Measurements from ENCODE around the gene SYTL1. TPM values are rescaled to one million over a fixed set of nuclear protein-coding genes. Genes with fewer than 3 reads are reported as not detected.

The SYTL1 gene
- 9.4 and 15.5 TPM in 2 replicates for total RNA-seq
- long read RNA-seq, partial matches to known transcripts: 0 of 1 reads
- long read RNA-seq, other reads (novel, unspliced or antisense): 1 of 1 reads

GRCh38 chr1:27341525-27342252, at the start of gene SYTL1:
TSS of gene SYTL1 (plus strand) at chr1:27342022. CDS start at chr1:27345335, 3,313 bp downstream.
- Mint-ChIP-seq H3K27me3 (peaks cover 10% of the 10 kb centered on the region), H3K36me3 (ENCODE audit: insufficient read depth) (peaks cover 4% of the 10 kb centered on the region), H3K27ac (peak within 1 kb of the TSS; percentile 33), H3K4me1 (ENCODE audit: low read depth) (peaks cover 14% of the 10 kb centered on the region), H3K4me3 (ENCODE audit: low read depth) (peak within 1 kb of the TSS; percentile 66), H3K9me3 (ENCODE audit: low read depth) (no peaks in the 10 kb centered on the region)
- TF ChIP-seq, protein P1, sequence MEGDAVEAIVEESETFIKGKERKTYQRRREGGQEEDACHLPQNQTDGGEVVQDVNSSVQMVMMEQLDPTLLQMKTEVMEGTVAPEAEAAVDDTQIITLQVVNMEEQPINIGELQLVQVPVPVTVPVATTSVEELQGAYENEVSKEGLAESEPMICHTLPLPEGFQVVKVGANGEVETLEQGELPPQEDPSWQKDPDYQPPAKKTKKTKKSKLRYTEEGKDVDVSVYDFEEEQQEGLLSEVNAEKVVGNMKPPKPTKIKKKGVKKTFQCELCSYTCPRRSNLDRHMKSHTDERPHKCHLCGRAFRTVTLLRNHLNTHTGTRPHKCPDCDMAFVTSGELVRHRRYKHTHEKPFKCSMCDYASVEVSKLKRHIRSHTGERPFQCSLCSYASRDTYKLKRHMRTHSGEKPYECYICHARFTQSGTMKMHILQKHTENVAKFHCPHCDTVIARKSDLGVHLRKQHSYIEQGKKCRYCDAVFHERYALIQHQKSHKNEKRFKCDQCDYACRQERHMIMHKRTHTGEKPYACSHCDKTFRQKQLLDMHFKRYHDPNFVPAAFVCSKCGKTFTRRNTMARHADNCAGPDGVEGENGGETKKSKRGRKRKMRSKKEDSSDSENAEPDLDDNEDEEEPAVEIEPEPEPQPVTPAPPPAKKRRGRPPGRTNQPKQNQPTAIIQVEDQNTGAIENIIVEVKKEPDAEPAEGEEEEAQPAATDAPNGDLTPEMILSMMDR (IDR thresholded peaks at IDR 0.05; ENCODE audit: unreplicated experiment): no peak
- no peak for DNase-seq (ENCODE audit: low spot score, unreplicated experiment)

GRCh38 chr1:27292106-27292505, 49.7 kb upstream of the SYTL1 start:
- Mint-ChIP-seq H3K4me3 (ENCODE audit: low read depth) (no peak overlapping the region), H3K27me3 (no peaks in the 10 kb centered on the region), H3K4me1 (ENCODE audit: low read depth) (peaks cover 2% of the 10 kb centered on the region), H3K36me3 (ENCODE audit: insufficient read depth) (peaks cover 14% of the 10 kb centered on the region), H3K9me3 (ENCODE audit: low read depth) (no peaks in the 10 kb centered on the region), H3K27ac (no peak overlapping the region)
- TF ChIP-seq, protein P1 (IDR thresholded peaks at IDR 0.05; ENCODE audit: unreplicated experiment): no peak
- DNase-seq (ENCODE audit: low spot score, unreplicated experiment): no peak

DNA sequence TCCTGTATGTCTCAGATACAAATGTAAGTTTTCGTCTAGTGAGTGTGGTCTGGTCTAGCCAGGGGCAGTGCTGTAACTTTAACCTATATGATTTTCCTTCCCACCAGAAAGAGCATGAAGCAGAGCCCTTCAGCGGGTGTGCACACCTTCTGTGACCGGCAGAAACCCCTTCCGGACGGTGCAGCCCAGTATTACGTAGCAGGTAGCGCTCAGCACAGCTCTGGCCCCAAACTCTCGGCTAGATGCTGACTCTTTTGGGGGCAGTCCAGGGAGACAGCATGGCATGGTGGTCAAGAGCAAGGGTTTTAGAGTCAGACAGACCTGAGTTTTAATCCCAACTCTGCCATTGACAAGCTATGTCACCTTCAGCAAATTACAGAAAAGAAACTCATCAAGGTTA, 47.9 kb upstream of the SYTL1 start:
- Mint-ChIP-seq H3K9me3 (ENCODE audit: low read depth) (no peaks in the 10 kb centered on the region), H3K4me3 (ENCODE audit: low read depth) (no peak overlapping the region), H3K4me1 (ENCODE audit: low read depth) (no peaks in the 10 kb centered on the region), H3K27me3 (no peaks in the 10 kb centered on the region), H3K36me3 (ENCODE audit: insufficient read depth) (peaks cover 7% of the 10 kb centered on the region), H3K27ac (no peak overlapping the region)
- TF ChIP-seq, protein P1 (IDR thresholded peaks at IDR 0.05; ENCODE audit: unreplicated experiment): no peak
- no peak for DNase-seq (ENCODE audit: low spot score, unreplicated experiment)

- Mint-ChIP-seq H3K36me3 (ENCODE audit: insufficient read depth) (peaks cover 3% of the 10 kb centered on the region), H3K27me3 (no peaks in the 10 kb centered on the region), H3K4me1 (ENCODE audit: low read depth) (peaks cover 3% of the 10 kb centered on the region), H3K4me3 (ENCODE audit: low read depth) (no peak overlapping the region), H3K9me3 (ENCODE audit: low read depth) (no peaks in the 10 kb centered on the region), H3K27ac (no peak overlapping the region)
- TF ChIP-seq, protein P1 (IDR thresholded peaks at IDR 0.05; ENCODE audit: unreplicated experiment): peak; percentile 66
- peak; percentile 65 for DNase-seq (ENCODE audit: low spot score, unreplicated experiment)
These were observed 45.0 kb upstream of the SYTL1 start for GRCh38 chr1:27296773-27297291.

- Mint-ChIP-seq H3K4me3 (ENCODE audit: low read depth) (no peak overlapping the region), H3K27ac (no peak overlapping the region)
- no peak for DNase-seq (ENCODE audit: low spot score, unreplicated experiment)
These were observed 43.9 kb upstream of the SYTL1 start for GRCh38 chr1:27297903-27298302.

More at GRCh38 chr1:27297903-27298302, 43.9 kb upstream of the SYTL1 start:
- TF ChIP-seq, protein P1 (IDR thresholded peaks at IDR 0.05; ENCODE audit: unreplicated experiment): no peak
- Mint-ChIP-seq H3K27me3 (no peaks in the 10 kb centered on the region), H3K4me1 (ENCODE audit: low read depth) (peaks cover 3% of the 10 kb centered on the region), H3K9me3 (ENCODE audit: low read depth) (no peaks in the 10 kb centered on the region), H3K36me3 (ENCODE audit: insufficient read depth) (peaks cover 2% of the 10 kb centered on the region)

All from progenitor cell of endocrine pancreas (in vitro differentiated cells).